ENCODE data around the gene MRPL58.

DNA sequence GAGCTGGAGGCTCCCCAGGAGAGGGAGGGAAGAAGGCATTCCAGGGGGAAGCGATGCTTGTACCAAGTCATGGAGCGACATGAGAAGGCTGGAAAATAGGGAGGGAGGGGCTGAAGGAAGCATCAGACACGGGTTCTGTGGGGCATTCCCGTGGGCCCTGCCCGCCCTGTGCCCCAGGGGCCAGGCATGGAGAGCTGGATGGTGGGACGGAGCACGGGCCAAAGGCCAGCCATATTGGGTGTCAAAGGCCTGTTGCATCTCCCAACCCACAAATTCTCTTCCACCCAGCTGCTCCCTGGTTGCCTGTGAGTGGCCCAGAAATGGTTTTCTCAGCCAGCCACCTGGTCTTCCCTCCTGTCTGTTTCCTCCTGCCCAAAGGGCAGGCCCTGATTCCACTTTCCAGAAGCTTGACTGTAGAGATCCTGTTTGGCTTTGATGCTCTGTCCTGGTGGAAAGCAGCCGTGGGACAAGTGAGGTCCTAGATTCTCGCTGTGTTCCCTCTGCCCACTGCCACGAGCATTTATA lies 21.8 kb upstream of the MRPL58 start:
- TF ChIP-seq, protein P1, sequence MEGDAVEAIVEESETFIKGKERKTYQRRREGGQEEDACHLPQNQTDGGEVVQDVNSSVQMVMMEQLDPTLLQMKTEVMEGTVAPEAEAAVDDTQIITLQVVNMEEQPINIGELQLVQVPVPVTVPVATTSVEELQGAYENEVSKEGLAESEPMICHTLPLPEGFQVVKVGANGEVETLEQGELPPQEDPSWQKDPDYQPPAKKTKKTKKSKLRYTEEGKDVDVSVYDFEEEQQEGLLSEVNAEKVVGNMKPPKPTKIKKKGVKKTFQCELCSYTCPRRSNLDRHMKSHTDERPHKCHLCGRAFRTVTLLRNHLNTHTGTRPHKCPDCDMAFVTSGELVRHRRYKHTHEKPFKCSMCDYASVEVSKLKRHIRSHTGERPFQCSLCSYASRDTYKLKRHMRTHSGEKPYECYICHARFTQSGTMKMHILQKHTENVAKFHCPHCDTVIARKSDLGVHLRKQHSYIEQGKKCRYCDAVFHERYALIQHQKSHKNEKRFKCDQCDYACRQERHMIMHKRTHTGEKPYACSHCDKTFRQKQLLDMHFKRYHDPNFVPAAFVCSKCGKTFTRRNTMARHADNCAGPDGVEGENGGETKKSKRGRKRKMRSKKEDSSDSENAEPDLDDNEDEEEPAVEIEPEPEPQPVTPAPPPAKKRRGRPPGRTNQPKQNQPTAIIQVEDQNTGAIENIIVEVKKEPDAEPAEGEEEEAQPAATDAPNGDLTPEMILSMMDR (IDR thresholded peaks at IDR 0.05; ENCODE audit: poor library complexity) = no peak
- TF ChIP-seq EZH2 (IDR thresholded peaks at IDR 0.05; ENCODE audit: borderline replicate concordance) (no peak), EZH2phosphoT487 (IDR thresholded peaks at IDR 0.05; ENCODE audit: low read depth, severe bottlenecking, unreplicated experiment) (no peak)
